ENCODE measurements around the gene OR6N2.

Gene OR6N2

GRCh38 chr1:158819461-158820443, 38.7 kb upstream of the OR6N2 start:
- Histone ChIP-seq H3K27me3 (ENCODE audit: control insufficient read depth, low read length) (peaks cover 5% of the 10 kb centered on the region; the same call in 1 of the 2 replicates), H3K9me3 (ENCODE audit: control insufficient read depth, insufficient read depth, low read length) (no peaks in the 10 kb centered on the region), H3K4me2 (ENCODE audit: low read length) (no peak overlapping the region), H3K4me1 (ENCODE audit: control insufficient read depth, low read length) (no peaks in the 10 kb centered on the region), H3F3A (ENCODE audit: control insufficient read depth, insufficient read depth) (no peaks in the 10 kb centered on the region), H3K27ac (ENCODE audit: low read depth, low read length) (no peak overlapping the region), H4K20me1 (ENCODE audit: control insufficient read depth, insufficient read depth, low read depth, low read length) (no peaks in the 10 kb centered on the region), H3K36me3 (ENCODE audit: control insufficient read depth, low read length) (no peaks in the 10 kb centered on the region), H3K9me2 (replicated peaks; ENCODE audit: control insufficient read depth, low read length) (no peaks in the 10 kb centered on the region), H3K4me3 (ENCODE audit: low read length) (no peak overlapping the region), H3K79me2 (ENCODE audit: control insufficient read depth, low read length) (no peaks in the 10 kb centered on the region)
- TF ChIP-seq, protein P1, sequence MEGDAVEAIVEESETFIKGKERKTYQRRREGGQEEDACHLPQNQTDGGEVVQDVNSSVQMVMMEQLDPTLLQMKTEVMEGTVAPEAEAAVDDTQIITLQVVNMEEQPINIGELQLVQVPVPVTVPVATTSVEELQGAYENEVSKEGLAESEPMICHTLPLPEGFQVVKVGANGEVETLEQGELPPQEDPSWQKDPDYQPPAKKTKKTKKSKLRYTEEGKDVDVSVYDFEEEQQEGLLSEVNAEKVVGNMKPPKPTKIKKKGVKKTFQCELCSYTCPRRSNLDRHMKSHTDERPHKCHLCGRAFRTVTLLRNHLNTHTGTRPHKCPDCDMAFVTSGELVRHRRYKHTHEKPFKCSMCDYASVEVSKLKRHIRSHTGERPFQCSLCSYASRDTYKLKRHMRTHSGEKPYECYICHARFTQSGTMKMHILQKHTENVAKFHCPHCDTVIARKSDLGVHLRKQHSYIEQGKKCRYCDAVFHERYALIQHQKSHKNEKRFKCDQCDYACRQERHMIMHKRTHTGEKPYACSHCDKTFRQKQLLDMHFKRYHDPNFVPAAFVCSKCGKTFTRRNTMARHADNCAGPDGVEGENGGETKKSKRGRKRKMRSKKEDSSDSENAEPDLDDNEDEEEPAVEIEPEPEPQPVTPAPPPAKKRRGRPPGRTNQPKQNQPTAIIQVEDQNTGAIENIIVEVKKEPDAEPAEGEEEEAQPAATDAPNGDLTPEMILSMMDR (IDR thresholded peaks at IDR 0.05; ENCODE audit: low read depth, low read length, poor library complexity, severe bottlenecking), result no peak

GRCh38 chr1:158818975-158819431, 38.0 kb upstream of the OR6N2 start:
- no peaks in the 10 kb centered on the region for H3K9me3 ChIP-seq (ENCODE audit: control insufficient read depth, insufficient read depth, low read length)

DNA sequence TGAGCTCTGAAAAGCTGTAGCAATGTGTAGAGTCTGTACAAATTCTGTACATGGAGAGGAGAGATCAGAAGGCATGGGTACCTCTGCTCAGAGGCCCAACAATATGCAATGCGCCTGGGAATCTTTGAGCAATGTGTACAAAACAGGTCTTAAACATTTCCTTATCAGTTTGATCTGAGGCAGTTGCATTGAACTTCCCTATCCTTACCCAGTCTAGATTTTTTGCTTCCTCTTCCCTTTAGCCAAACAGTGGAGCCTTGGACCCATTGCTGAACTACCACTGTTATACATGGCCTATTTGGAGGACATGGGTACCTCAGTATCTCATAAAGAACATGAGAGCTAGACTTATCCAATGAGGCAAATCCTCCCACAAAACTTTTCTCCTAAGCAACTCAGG, 37.6 kb upstream of the OR6N2 start:
- Histone ChIP-seq H3K4me3 (ENCODE audit: low read length) (no peak overlapping the region), H3K27ac (ENCODE audit: low read depth, low read length) (no peak overlapping the region), H3K36me3 (ENCODE audit: control insufficient read depth, low read length) (no peaks in the 10 kb centered on the region), H3K4me2 (ENCODE audit: low read length) (no peak overlapping the region), H3K4me1 (ENCODE audit: control insufficient read depth, low read length) (no peaks in the 10 kb centered on the region), H3K27me3 (ENCODE audit: control insufficient read depth, low read length) (peaks cover 5% of the 10 kb centered on the region; the same call in 1 of the 2 replicates), H3K9me3 (ENCODE audit: control insufficient read depth, insufficient read depth, low read length) (no peaks in the 10 kb centered on the region), H4K20me1 (ENCODE audit: control insufficient read depth, insufficient read depth, low read depth, low read length) (no peaks in the 10 kb centered on the region), H3K9me2 (replicated peaks; ENCODE audit: control insufficient read depth, low read length) (no peaks in the 10 kb centered on the region), H3F3A (ENCODE audit: control insufficient read depth, insufficient read depth) (no peaks in the 10 kb centered on the region), H3K79me2 (ENCODE audit: control insufficient read depth, low read length) (no peaks in the 10 kb centered on the region)
- TF ChIP-seq EZH2phosphoT487 (IDR thresholded peaks at IDR 0.05; ENCODE audit: borderline replicate concordance, low read length), result no peak
- TF ChIP-seq, protein P1 (IDR thresholded peaks at IDR 0.05; ENCODE audit: low read depth, low read length, poor library complexity, severe bottlenecking), result no peak

More at GRCh38 chr1:158818975-158819431, 38.0 kb upstream of the OR6N2 start:
- Histone ChIP-seq H3F3A (ENCODE audit: control insufficient read depth, insufficient read depth) (no peaks in the 10 kb centered on the region), H3K4me1 (ENCODE audit: control insufficient read depth, low read length) (no peaks in the 10 kb centered on the region), H3K79me2 (ENCODE audit: control insufficient read depth, low read length) (no peaks in the 10 kb centered on the region), H3K27ac (ENCODE audit: low read depth, low read length) (no peak overlapping the region), H3K4me3 (ENCODE audit: low read length) (no peak overlapping the region), H4K20me1 (ENCODE audit: control insufficient read depth, insufficient read depth, low read depth, low read length) (no peaks in the 10 kb centered on the region), H3K4me2 (ENCODE audit: low read length) (no peak overlapping the region), H3K36me3 (ENCODE audit: control insufficient read depth, low read length) (no peaks in the 10 kb centered on the region), H3K27me3 (ENCODE audit: control insufficient read depth, low read length) (peaks cover 5% of the 10 kb centered on the region; the same call in 1 of the 2 replicates), H3K9me2 (replicated peaks; ENCODE audit: control insufficient read depth, low read length) (no peaks in the 10 kb centered on the region)
- TF ChIP-seq, protein P1 (IDR thresholded peaks at IDR 0.05; ENCODE audit: low read depth, low read length, poor library complexity, severe bottlenecking), result no peak
- no peak for TF ChIP-seq EZH2phosphoT487 (IDR thresholded peaks at IDR 0.05; ENCODE audit: borderline replicate concordance, low read length)

Data from DOHH2 (cell line).